K562 (cell line): ENCODE measurements around the gene SURF6. TPM values are rescaled to one million over a fixed set of nuclear protein-coding genes. Genes with fewer than 3 reads are reported as not detected.
A peak's percentile ranks its signal among the peaks of the same experiment; 100 is the strongest.

Experiments used
- NRF1 ChIP-seq, 2 experiments: fragments of 450-650 bp; IDR thresholded peaks in 1 of 2; conservative IDR thresholded peaks in 1 of 2; 2 replicates each; pipeline ENCODE4 v1.6.1; 2014; ENCODE audit warnings: mild to moderate bottlenecking in 2 of 2
- TRIM24 ChIP-seq, 2 experiments: fragments of 450-650 bp; IDR thresholded peaks; 2 replicates each; pipeline ENCODE4 v1.6.1; 2016
- ZNF133 ChIP-seq: fragments of 250-450 bp; sonication (Bioruptor Pico); IDR thresholded peaks from 2 replicates; pipeline ENCODE4 v1.4.0; 2020; ENCODE audit warnings: mild to moderate bottlenecking
- ZNF311 ChIP-seq: fragments of 250-450 bp; sonication (Bioruptor Pico); IDR thresholded peaks from 2 replicates; pipeline ENCODE4 v1.4.0; 2020; ENCODE audit warnings: mild to moderate bottlenecking, moderate library complexity
- polyA plus RNA-seq, 8 experiments: library from polyadenylated mRNA; depleted of rRNA in 4 of 8; stranded (reverse) in 5 of 8; unstranded in 3 of 8; fragments of >200 nt; fragmentation: Nextera tagmentation in 2 of 8; fragmentation: Illumina TruSeq in 1 of 8; extraction: Ambion mirVana in 2 of 8; extraction: Trizol in 1 of 8; gene quantifications; 2 replicates each; pipeline versions ENCODE4 v1.2.1 to v1.2.3, GENCODE V29; 2011 to 2014; ENCODE audit warnings: inconsistent platforms in 1 of 8, missing spikeins in 1 of 8
- total RNA-seq, 7 experiments: library from RNA; depleted of rRNA in 6 of 7; stranded (reverse); fragments of >200 nt in 6 of 7; fragmentation: Illumina TruSeq in 2 of 7; extraction: Trizol in 2 of 7; gene quantifications; 2 replicates each; pipeline versions ENCODE4 v1.2.1 to v1.2.3, GENCODE V29; 2011 to 2021; ENCODE audit warnings: low replicate concordance in 1 of 7
- TF ChIP-seq, protein P1 (sequence below): fragments of 250-450 bp; sonication (Bioruptor Pico); IDR thresholded peaks from 2 replicates; pipeline ENCODE4 v1.4.0; 2020; ENCODE audit warnings: mild to moderate bottlenecking, moderate library complexity, borderline replicate concordance
- TF ChIP-seq, protein P2 (sequence below): IDR thresholded peaks from 2 replicates; pipeline ENCODE4 v1.6.1; 2016; ENCODE audit warnings: missing genetic modification characterization, missing compliant biosample characterization
- TF ChIP-seq, protein P3 (sequence below): fragments of 450-650 bp; formaldehyde crosslinking; IDR thresholded peaks from 2 replicates; pipeline ENCODE4 v1.4.0; 2020; ENCODE audit warnings: mild to moderate bottlenecking
- TF ChIP-seq, protein P4 (sequence below), 2 experiments: fragments of 200-800 bp in 1 of 2; sonication (Bioruptor generic) in 1 of 2; sonication (generic) in 1 of 2; formaldehyde crosslinking in 1 of 2; IDR thresholded peaks in 1 of 2; conservative IDR thresholded peaks in 1 of 2; 2 replicates each; pipeline versions ENCODE4 v1.5.0 to v1.6.1; 2016 to 2020; ENCODE audit warnings: missing compliant biosample characterization in 1 of 2, missing genetic modification characterization in 1 of 2, missing genetic modification reagents in 1 of 2
- TF ChIP-seq, protein P5 (sequence below): fragments of 150-350 bp; IDR thresholded peaks from 2 replicates; pipeline ENCODE4 v1.6.1; 2014; ENCODE audit warnings: low read depth, mild to moderate bottlenecking, low read length, borderline replicate concordance
- TF ChIP-seq, protein P6 (sequence below): fragments of 450-650 bp; IDR thresholded peaks from 2 replicates; pipeline ENCODE4 v1.6.1; 2016; ENCODE audit warnings: borderline replicate concordance

The SURF6 gene
- total and polyA plus RNA-seq, 9 of the 15 experiments (the other 6 are each of a cell fraction or from before 2014, with no cell fraction given): 1.4 to 68.3 (median 14.7) TPM

DNA sequence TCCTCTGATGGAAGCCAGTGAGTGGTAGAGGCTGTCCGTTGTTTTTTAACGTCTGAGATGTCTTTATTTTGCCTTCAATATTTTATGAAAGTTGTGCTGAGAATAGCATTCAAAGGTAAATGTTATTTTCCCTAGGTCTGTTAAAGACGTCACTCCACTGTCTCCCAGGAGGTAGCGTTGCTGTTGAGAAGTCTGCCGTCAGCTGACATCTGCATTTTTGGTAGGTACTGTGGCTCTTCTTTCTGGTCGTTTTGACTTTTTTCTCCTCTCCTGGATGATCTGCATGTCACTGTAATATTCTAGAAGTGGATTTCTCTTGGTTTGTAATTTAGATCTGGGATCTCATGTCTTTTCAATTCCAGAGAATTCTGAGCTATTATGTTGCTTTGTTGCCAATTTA is 26.4 kb downstream of the SURF6 start (continued):
- TF ChIP-seq, protein P1, sequence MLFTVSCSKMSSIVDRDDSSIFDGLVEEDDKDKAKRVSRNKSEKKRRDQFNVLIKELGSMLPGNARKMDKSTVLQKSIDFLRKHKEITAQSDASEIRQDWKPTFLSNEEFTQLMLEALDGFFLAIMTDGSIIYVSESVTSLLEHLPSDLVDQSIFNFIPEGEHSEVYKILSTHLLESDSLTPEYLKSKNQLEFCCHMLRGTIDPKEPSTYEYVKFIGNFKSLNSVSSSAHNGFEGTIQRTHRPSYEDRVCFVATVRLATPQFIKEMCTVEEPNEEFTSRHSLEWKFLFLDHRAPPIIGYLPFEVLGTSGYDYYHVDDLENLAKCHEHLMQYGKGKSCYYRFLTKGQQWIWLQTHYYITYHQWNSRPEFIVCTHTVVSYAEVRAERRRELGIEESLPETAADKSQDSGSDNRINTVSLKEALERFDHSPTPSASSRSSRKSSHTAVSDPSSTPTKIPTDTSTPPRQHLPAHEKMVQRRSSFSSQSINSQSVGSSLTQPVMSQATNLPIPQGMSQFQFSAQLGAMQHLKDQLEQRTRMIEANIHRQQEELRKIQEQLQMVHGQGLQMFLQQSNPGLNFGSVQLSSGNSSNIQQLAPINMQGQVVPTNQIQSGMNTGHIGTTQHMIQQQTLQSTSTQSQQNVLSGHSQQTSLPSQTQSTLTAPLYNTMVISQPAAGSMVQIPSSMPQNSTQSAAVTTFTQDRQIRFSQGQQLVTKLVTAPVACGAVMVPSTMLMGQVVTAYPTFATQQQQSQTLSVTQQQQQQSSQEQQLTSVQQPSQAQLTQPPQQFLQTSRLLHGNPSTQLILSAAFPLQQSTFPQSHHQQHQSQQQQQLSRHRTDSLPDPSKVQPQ (CRISPR knock-in tag): no peak
- TF ChIP-seq ZNF133 (no peak), TRIM24 (IDR thresholded peaks at IDR 0.05) (peak; percentile 39 to 68; a peak in 2 of 4 replicates), NRF1 (conservative IDR thresholded peaks at IDR 0.05 in 1 of 2, IDR thresholded peaks at IDR 0.05 in 1 of 2) (no peak), ZNF311 (CRISPR knock-in tag) (no peak)
- TF ChIP-seq, protein P2, sequence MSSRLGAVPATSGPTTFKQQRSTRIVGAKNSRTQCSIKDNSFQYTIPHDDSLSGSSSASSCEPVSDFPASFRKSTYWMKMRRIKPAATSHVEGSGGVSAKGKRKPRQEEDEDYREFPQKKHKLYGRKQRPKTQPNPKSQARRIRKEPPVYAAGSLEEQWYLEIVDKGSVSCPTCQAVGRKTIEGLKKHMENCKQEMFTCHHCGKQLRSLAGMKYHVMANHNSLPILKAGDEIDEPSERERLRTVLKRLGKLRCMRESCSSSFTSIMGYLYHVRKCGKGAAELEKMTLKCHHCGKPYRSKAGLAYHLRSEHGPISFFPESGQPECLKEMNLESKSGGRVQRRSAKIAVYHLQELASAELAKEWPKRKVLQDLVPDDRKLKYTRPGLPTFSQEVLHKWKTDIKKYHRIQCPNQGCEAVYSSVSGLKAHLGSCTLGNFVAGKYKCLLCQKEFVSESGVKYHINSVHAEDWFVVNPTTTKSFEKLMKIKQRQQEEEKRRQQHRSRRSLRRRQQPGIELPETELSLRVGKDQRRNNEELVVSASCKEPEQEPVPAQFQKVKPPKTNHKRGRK: no peak
- TF ChIP-seq, protein P3, sequence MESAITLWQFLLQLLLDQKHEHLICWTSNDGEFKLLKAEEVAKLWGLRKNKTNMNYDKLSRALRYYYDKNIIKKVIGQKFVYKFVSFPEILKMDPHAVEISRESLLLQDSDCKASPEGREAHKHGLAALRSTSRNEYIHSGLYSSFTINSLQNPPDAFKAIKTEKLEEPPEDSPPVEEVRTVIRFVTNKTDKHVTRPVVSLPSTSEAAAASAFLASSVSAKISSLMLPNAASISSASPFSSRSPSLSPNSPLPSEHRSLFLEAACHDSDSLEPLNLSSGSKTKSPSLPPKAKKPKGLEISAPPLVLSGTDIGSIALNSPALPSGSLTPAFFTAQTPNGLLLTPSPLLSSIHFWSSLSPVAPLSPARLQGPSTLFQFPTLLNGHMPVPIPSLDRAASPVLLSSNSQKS: no peak
- TF ChIP-seq, protein P4, sequence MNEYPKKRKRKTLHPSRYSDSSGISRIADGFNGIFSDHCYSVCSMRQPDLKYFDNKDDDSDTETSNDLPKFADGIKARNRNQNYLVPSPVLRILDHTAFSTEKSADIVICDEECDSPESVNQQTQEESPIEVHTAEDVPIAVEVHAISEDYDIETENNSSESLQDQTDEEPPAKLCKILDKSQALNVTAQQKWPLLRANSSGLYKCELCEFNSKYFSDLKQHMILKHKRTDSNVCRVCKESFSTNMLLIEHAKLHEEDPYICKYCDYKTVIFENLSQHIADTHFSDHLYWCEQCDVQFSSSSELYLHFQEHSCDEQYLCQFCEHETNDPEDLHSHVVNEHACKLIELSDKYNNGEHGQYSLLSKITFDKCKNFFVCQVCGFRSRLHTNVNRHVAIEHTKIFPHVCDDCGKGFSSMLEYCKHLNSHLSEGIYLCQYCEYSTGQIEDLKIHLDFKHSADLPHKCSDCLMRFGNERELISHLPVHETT (CRISPR knock-in tag; conservative IDR thresholded peaks at IDR 0.05 in 1 of 2, IDR thresholded peaks at IDR 0.05 in 1 of 2): no peak
- TF ChIP-seq, protein P5, sequence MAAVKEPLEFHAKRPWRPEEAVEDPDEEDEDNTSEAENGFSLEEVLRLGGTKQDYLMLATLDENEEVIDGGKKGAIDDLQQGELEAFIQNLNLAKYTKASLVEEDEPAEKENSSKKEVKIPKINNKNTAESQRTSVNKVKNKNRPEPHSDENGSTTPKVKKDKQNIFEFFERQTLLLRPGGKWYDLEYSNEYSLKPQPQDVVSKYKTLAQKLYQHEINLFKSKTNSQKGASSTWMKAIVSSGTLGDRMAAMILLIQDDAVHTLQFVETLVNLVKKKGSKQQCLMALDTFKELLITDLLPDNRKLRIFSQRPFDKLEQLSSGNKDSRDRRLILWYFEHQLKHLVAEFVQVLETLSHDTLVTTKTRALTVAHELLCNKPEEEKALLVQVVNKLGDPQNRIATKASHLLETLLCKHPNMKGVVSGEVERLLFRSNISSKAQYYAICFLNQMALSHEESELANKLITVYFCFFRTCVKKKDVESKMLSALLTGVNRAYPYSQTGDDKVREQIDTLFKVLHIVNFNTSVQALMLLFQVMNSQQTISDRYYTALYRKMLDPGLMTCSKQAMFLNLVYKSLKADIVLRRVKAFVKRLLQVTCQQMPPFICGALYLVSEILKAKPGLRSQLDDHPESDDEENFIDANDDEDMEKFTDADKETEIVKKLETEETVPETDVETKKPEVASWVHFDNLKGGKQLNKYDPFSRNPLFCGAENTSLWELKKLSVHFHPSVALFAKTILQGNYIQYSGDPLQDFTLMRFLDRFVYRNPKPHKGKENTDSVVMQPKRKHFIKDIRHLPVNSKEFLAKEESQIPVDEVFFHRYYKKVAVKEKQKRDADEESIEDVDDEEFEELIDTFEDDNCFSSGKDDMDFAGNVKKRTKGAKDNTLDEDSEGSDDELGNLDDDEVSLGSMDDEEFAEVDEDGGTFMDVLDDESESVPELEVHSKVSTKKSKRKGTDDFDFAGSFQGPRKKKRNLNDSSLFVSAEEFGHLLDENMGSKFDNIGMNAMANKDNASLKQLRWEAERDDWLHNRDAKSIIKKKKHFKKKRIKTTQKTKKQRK: no peak
- TF ChIP-seq, protein P6, sequence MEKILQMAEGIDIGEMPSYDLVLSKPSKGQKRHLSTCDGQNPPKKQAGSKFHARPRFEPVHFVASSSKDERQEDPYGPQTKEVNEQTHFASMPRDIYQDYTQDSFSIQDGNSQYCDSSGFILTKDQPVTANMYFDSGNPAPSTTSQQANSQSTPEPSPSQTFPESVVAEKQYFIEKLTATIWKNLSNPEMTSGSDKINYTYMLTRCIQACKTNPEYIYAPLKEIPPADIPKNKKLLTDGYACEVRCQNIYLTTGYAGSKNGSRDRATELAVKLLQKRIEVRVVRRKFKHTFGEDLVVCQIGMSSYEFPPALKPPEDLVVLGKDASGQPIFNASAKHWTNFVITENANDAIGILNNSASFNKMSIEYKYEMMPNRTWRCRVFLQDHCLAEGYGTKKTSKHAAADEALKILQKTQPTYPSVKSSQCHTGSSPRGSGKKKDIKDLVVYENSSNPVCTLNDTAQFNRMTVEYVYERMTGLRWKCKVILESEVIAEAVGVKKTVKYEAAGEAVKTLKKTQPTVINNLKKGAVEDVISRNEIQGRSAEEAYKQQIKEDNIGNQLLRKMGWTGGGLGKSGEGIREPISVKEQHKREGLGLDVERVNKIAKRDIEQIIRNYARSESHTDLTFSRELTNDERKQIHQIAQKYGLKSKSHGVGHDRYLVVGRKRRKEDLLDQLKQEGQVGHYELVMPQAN: no peak
